H1 (cell line): ENCODE measurements around the gene KAT8. TPM values are rescaled to one million over a fixed set of nuclear protein-coding genes. Genes with fewer than 3 reads are reported as not detected.

ENCODE experiments used
- CTCF ChIA-PET: fragments of 300-600 bp; sonication (Branson Sonifier 250); formaldehyde crosslinking; loops from one replicate; lab custom pipeline; 2021; ENCODE audit not compliant: partially characterized antibody; lab: Charles Lee
- POLR2A ChIA-PET: fragments of 300-600 bp; sonication (Branson Sonifier 250); formaldehyde crosslinking; loops from one replicate; lab custom pipeline; 2021; ENCODE audit warnings: inconsistent platforms; ENCODE audit not compliant: partially characterized antibody; lab: Charles Lee
- DNase-seq, 2 experiments: peaks; one replicate each; pipeline versions ENCODE4 v3.0.0 to v3.0.0-alpha.2; 2010 to 2022; ENCODE audit warnings: low spot score in 2 of 2, low read depth in 1 of 2, mixed read lengths in 1 of 2
- FAIRE-seq: peaks from 2 replicates; lab custom pipeline; 2011; peaks lifted over from hg19 to GRCh38; lab: Jason Lieb, UNC
- H2AFZ ChIP-seq: 2 replicates; pipeline ENCODE4 v1.8.1; 2012; ENCODE audit warnings: low read length, inconsistent platforms
- H2AK5ac ChIP-seq: 2 replicates; pipeline ENCODE4 v1.6.1; 2013; ENCODE audit warnings: low read depth, low read length
- H2BK120ac ChIP-seq: replicated peaks from 2 replicates; pipeline ENCODE3; 2013; ENCODE audit warnings: low read depth, low read length, inconsistent platforms
- H2BK12ac ChIP-seq: 2 replicates; pipeline ENCODE4 v1.6.1; 2013; ENCODE audit warnings: low read depth, low read length
- H2BK15ac ChIP-seq: 2 replicates; pipeline ENCODE4 v1.6.1; 2013; ENCODE audit warnings: low read length
- H2BK20ac ChIP-seq: 2 replicates; pipeline ENCODE4 v1.6.1; 2013; ENCODE audit warnings: low read length
- H2BK5ac ChIP-seq: 2 replicates; pipeline ENCODE4 v1.6.1; 2013; ENCODE audit warnings: low read depth, low read length
- H3K14ac ChIP-seq: 2 replicates; pipeline ENCODE4 v1.6.1; 2013; ENCODE audit warnings: inconsistent platforms; ENCODE audit not compliant: insufficient read length
- H3K18ac ChIP-seq: 2 replicates; pipeline ENCODE4 v1.6.1; 2013; ENCODE audit warnings: low read length; ENCODE audit errors: extremely low read depth
- H3K23ac ChIP-seq: 2 replicates; pipeline ENCODE4 v1.6.1; 2013; ENCODE audit warnings: inconsistent platforms; ENCODE audit not compliant: insufficient read length
- H3K23me2 ChIP-seq: 2 replicates; pipeline ENCODE4 v1.6.1; 2013; ENCODE audit warnings: low read depth, low read length
- H3K27ac ChIP-seq: 2 replicates; pipeline ENCODE4 v1.6.1; 2011; ENCODE audit warnings: low read depth, low read length, inconsistent platforms
- H3K27me3 ChIP-seq, 4 experiments: replicated peaks in 1 of 4; 1 replicate in 1 of 4; 2 replicates in 3 of 4; pipeline versions ENCODE4 v1.6.1 to v1.8.1; 2011 to 2013; ENCODE audit warnings: low read length in 3 of 4, mild to moderate bottlenecking in 3 of 4, inconsistent platforms in 2 of 4, mixed read lengths in 2 of 4, moderate library complexity in 1 of 4; ENCODE audit not compliant: control insufficient read depth in 3 of 4, insufficient read depth in 3 of 4; ENCODE audit errors: extremely low read depth in 1 of 4
- H3K36me3 ChIP-seq, 4 experiments: 2 replicates each; pipeline versions ENCODE4 v1.6.1 to v1.8.1; 2011 to 2013; ENCODE audit warnings: mild to moderate bottlenecking in 4 of 4, low read length in 3 of 4, moderate library complexity in 2 of 4, control low read depth in 1 of 4, inconsistent platforms in 1 of 4; ENCODE audit not compliant: insufficient read depth in 4 of 4, control insufficient read depth in 2 of 4
- H3K4ac ChIP-seq: replicated peaks from 2 replicates; pipeline ENCODE3; 2013; ENCODE audit warnings: low read length, low read depth, mixed read lengths, inconsistent platforms; ENCODE audit not compliant: insufficient read length
- H3K4me1 ChIP-seq, 4 experiments: replicated peaks in 1 of 4; 1 replicate in 1 of 4; 2 replicates in 3 of 4; pipeline versions ENCODE4 v1.6.1 to v1.8.1; 2011 to 2013; ENCODE audit warnings: low read length in 3 of 4, inconsistent platforms in 2 of 4, mixed read lengths in 1 of 4; ENCODE audit not compliant: insufficient read depth in 4 of 4, control insufficient read depth in 3 of 4
- H3K4me2 ChIP-seq, 2 experiments: 2 replicates each; pipeline versions ENCODE4 v1.6.1 to v1.8.1; 2011 to 2013; ENCODE audit warnings: low read depth in 2 of 2, low read length in 2 of 2, control low read depth in 1 of 2, inconsistent platforms in 1 of 2, mild to moderate bottlenecking in 1 of 2; ENCODE audit not compliant: insufficient read depth in 1 of 2
- H3K4me3 ChIP-seq, 4 experiments: fragments of 200-600, 300-600 bp in 1 of 4; sonication (generic), shearing (Covaris generic), sonication (Bioruptor Twin) in 1 of 4; 2 replicates each; pipeline versions ENCODE4 v1.5.1 to v1.8.1; 2011 to 2016; ENCODE audit warnings: low read length in 4 of 4, low read depth in 3 of 4, control low read depth in 2 of 4, inconsistent platforms in 2 of 4, mild to moderate bottlenecking in 2 of 4, mixed read lengths in 1 of 4, moderate library complexity in 1 of 4; ENCODE audit not compliant: insufficient read depth in 2 of 4; ENCODE audit errors: extremely low read depth in 1 of 4
- H3K56ac ChIP-seq: replicated peaks from 2 replicates; pipeline ENCODE3; 2013; ENCODE audit warnings: low read depth, mild to moderate bottlenecking, mixed read lengths, low read length, inconsistent platforms; ENCODE audit not compliant: insufficient read length
- H3K79me1 ChIP-seq: 2 replicates; pipeline ENCODE4 v1.6.1; 2013; ENCODE audit warnings: low read depth, low read length, control low read depth
- H3K79me2 ChIP-seq, 2 experiments: 2 replicates each; pipeline versions ENCODE4 v1.6.1 to v1.8.1; 2012 to 2013; ENCODE audit warnings: low read length in 2 of 2, mild to moderate bottlenecking in 2 of 2, inconsistent platforms in 1 of 2; ENCODE audit not compliant: insufficient read depth in 2 of 2, control insufficient read depth in 1 of 2
- H3K9ac ChIP-seq, 4 experiments: replicated peaks in 1 of 4; 1 replicate in 1 of 4; 2 replicates in 3 of 4; pipeline versions ENCODE4 v1.6.1 to v1.8.1; 2011 to 2013; ENCODE audit warnings: low read depth in 3 of 4, low read length in 3 of 4, control low read depth in 2 of 4, mild to moderate bottlenecking in 2 of 4, moderate library complexity in 2 of 4, inconsistent platforms in 1 of 4; ENCODE audit errors: extremely low read depth in 1 of 4
- H3K9me3 ChIP-seq, 2 experiments: 2 replicates each; pipeline versions ENCODE4 v1.6.1 to v1.8.1; 2012 to 2013; ENCODE audit warnings: mild to moderate bottlenecking in 2 of 2, moderate library complexity in 2 of 2, control low read depth in 1 of 2, inconsistent platforms in 1 of 2, low read depth in 1 of 2, low read length in 1 of 2, mixed read lengths in 1 of 2; ENCODE audit not compliant: insufficient read depth in 2 of 2
- H4K20me1 ChIP-seq, 2 experiments: replicated peaks in 1 of 2; 2 replicates each; pipeline versions ENCODE3 to v1.8.1; 2011 to 2013; ENCODE audit warnings: inconsistent platforms in 2 of 2, low read length in 2 of 2, mild to moderate bottlenecking in 1 of 2; ENCODE audit not compliant: insufficient read depth in 2 of 2, control insufficient read depth in 1 of 2
- H4K5ac ChIP-seq: 2 replicates; pipeline ENCODE4 v1.6.1; 2013; ENCODE audit warnings: low read length, low read depth, mixed read lengths, inconsistent platforms; ENCODE audit not compliant: insufficient read length
- H4K8ac ChIP-seq: 2 replicates; pipeline ENCODE4 v1.8.0; 2013; ENCODE audit warnings: mild to moderate bottlenecking, moderate library complexity, low read length, inconsistent platforms; ENCODE audit not compliant: insufficient read depth; ENCODE audit errors: extremely low read depth
- H4K91ac ChIP-seq: replicated peaks from 2 replicates; pipeline ENCODE3; 2013; ENCODE audit warnings: low read length, mixed read lengths, inconsistent platforms; ENCODE audit not compliant: insufficient read length
- CBX5 ChIP-seq: fragments of 300-800, 300-1000 bp; sonication (generic); IDR thresholded peaks from 2 replicates; pipeline ENCODE4 v1.7.1; 2016; ENCODE audit warnings: antibody characterized with exemption, low read length, low read depth
- FOSL1 ChIP-seq: IDR thresholded peaks from 2 replicates; pipeline ENCODE4 v1.6.1; 2011; ENCODE audit warnings: mild to moderate bottlenecking, low read depth, low read length, moderate library complexity; ENCODE audit not compliant: insufficient read depth
- MAFK ChIP-seq: IDR thresholded peaks from 2 replicates; pipeline ENCODE4 v1.6.1; 2012; ENCODE audit warnings: low read depth, mild to moderate bottlenecking, improper control_type of control experiment, low read length
- POLR2AphosphoS5 ChIP-seq: IDR thresholded peaks from 2 replicates; pipeline ENCODE4 v1.6.1; 2011; ENCODE audit warnings: low read depth, low read length
- SP4 ChIP-seq: IDR thresholded peaks from 2 replicates; pipeline ENCODE4 v1.6.1; 2012; ENCODE audit warnings: low read length, inconsistent platforms
- WGBS, 2 experiments: shearing (Covaris generic) in 1 of 2; methylation state at CpG; one replicate each; pipeline versions ENCODE4 v1.1.6 to v1.1.7; 2013 to 2015; ENCODE audit warnings: low lambda C conversion rate in 2 of 2, mixed read lengths in 2 of 2, inconsistent platforms in 1 of 2, low coverage in 1 of 2, missing lambda C conversion rate in 1 of 2; ENCODE audit not compliant: insufficient replicate concordance in 2 of 2, insufficient coverage in 1 of 2, insufficient read length in 1 of 2; ENCODE audit errors: extremely low coverage in 1 of 2, missing lambda C conversion rate in 1 of 2; 5-methylcytosine and 5-hydroxymethylcytosine counted together
- polyA plus RNA-seq, 7 experiments: library from polyadenylated mRNA; depleted of rRNA in 3 of 7; stranded (reverse) in 5 of 7; unstranded in 2 of 7; fragments of >200 nt in 5 of 7; fragments of 200-250 nt in 2 of 7; gene quantifications; 1 replicate in 5 of 7; 2 replicates in 1 of 7; 4 replicates in 1 of 7; pipeline versions ENCODE4 v1.2.1 to v1.2.3, GENCODE V29; 2011 to 2013; ENCODE audit warnings: missing spikeins in 2 of 7, mixed read lengths in 2 of 7
- total RNA-seq: library from RNA; stranded (reverse); fragmentation: NEBNext Ultra II Directional; extraction: Animal tissue kit (Norgen Biotek cat#: 25700); gene quantifications from 2 replicates; pipeline ENCODE4 v1.2.1, GENCODE V29; 2021

The KAT8 gene
- total and polyA plus RNA-seq, 2 of the 8 experiments (the other 6 are each of a cell fraction or from before 2014, with no cell fraction given) = 52.6 to 61.6 TPM

DNA sequence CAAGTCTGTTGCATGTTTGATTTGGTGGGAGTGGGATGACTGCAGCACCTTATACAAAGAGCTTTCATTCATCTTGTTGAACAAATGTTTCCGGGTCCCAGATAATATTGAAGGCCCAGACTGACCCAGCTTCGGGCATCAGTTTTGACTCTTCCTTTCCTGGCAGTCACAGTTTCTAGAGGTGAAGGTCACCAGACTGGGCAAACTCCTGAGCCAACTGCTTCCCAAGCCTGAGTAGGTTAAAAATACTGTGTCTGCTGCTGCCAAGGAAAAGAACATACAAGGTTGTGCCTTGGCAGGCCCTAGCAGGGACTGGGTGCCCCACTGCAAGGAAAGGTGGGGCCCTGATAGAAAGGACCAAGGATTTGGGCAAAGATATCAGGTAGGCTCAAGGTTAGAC is 4.8 kb upstream of the KAT8 start:
- Histone ChIP-seq H3K4me3 (no peak overlapping the region), H3K9ac (no peak overlapping the region), H3K56ac (no peak overlapping the region), H3K4ac (no peak overlapping the region), H3K18ac (no peak overlapping the region), H3K36me3 (peaks cover 2 to 18% (median 12%) of the 10 kb centered on the region in 4 experiments; a peak in 5 of 8 replicates), H2BK120ac (no peak overlapping the region), H2BK15ac (no peak overlapping the region), H3K23ac (no peak overlapping the region), H4K91ac (no peak overlapping the region), H3K14ac (no peak overlapping the region), H3K27me3 (no peaks in the 10 kb centered on the region), H2AFZ (no peak overlapping the region), H2BK20ac (no peak overlapping the region), H3K27ac (no peak overlapping the region), H2BK12ac (no peak overlapping the region), H4K20me1 (no peaks in the 10 kb centered on the region), H3K23me2 (peaks cover 8% of the 10 kb centered on the region), H3K4me1 (peaks cover 0 to 3% (median 0%) of the 10 kb centered on the region in 4 experiments; a peak in 1 of 7 replicates), H3K79me1 (no peaks in the 10 kb centered on the region; the same call in 1 of the 2 replicates), H4K8ac (no peak overlapping the region), H3K79me2 (no peaks in the 10 kb centered on the region), H3K9me3 (no peaks in the 10 kb centered on the region), H3K4me2 (no peak overlapping the region), H2AK5ac (no peak overlapping the region), H4K5ac (no peak overlapping the region), H2BK5ac (no peak overlapping the region)
- POLR2A ChIA-PET = interaction anchor here (0.6 to 29.9 kb wide), 7 partner anchors 24 to 89 kb away, joined by 3 to 713 read pairs (median 5); partner anchors contain the start of genes FUS, PRSS36, PRSS8 and PYCARD
- 74% methylated on average over 2 of the region's 2 CpGs; no CpG with 5 or more reads in 1 of the 2 experiments for WGBS, 2 experiments
- CTCF ChIA-PET = interaction anchor here (1.2 kb wide), 1 partner anchor 128 kb away, joined by 4 read pairs; the partner anchor contains the start of gene HSD3B7
- no peak for DNase-seq
- no peak for TF ChIP-seq CBX5
- TF ChIP-seq SP4 = no peak
- no peak for TF ChIP-seq MAFK
- no peak for TF ChIP-seq POLR2AphosphoS5
- no peak for TF ChIP-seq FOSL1
- no peak for FAIRE-seq
